Naive B cell (primary cell): Measurements from ENCODE around the gene CBX8. TPM values are rescaled to one million over a fixed set of nuclear protein-coding genes. Genes with fewer than 3 reads are reported as not detected.

ENCODE experiments used
- ATAC-seq, 2 donors: fragments of 150-1000 bp; cut with Tn5 transposase; 2 replicates each; pipeline ENCODE4 v1.10.0; 2021; ENCODE audit warnings: low read depth in 2 of 2, mild to moderate bottlenecking in 2 of 2, moderate library complexity in 2 of 2
- DNase-seq: peaks from one replicate; pipeline ENCODE4 v3.0.0; 2022
- H3K27ac Mint-ChIP-seq, 6 donors: one replicate each; pipeline ENCODE4 v1.8.0; 2020 to 2022; ENCODE audit warnings: mild to moderate bottlenecking in 6 of 6, mixed read lengths in 6 of 6, moderate library complexity in 5 of 6, inconsistent platforms in 2 of 6
- H3K27me3 Mint-ChIP-seq, 3 donors: one replicate each; pipeline ENCODE4 v1.8.0; 2021 to 2022; ENCODE audit warnings: mixed read lengths in 3 of 3, mild to moderate bottlenecking in 1 of 3
- H3K36me3 Mint-ChIP-seq, 2 donors: one replicate each; pipeline ENCODE4 v1.8.0; 2020 to 2022; ENCODE audit warnings: mixed read lengths in 2 of 2, inconsistent platforms in 1 of 2, mild to moderate bottlenecking in 1 of 2
- H3K4me1 Mint-ChIP-seq, 3 donors: one replicate each; pipeline ENCODE4 v1.8.0; 2020 to 2022; ENCODE audit warnings: mixed read lengths in 3 of 3, inconsistent platforms in 1 of 3, mild to moderate bottlenecking in 1 of 3, moderate library complexity in 1 of 3
- H3K4me3 Mint-ChIP-seq, 8 donors: one replicate each; pipeline ENCODE4 v1.8.0; 2020 to 2022; ENCODE audit warnings: mild to moderate bottlenecking in 8 of 8, mixed read lengths in 8 of 8, moderate library complexity in 8 of 8, inconsistent platforms in 2 of 8
- H3K9me3 Mint-ChIP-seq, 7 donors: one replicate each; pipeline ENCODE4 v1.8.0; 2020 to 2022; ENCODE audit warnings: mixed read lengths in 7 of 7, mild to moderate bottlenecking in 5 of 7, inconsistent platforms in 2 of 7, moderate library complexity in 1 of 7
- polyA plus RNA-seq, 6 donors: library from polyadenylated mRNA; unstranded; fragments of 300-500 nt; fragmentation: Illumina TruSeq; gene quantifications; one replicate each; pipeline ENCODE4 v1.2.3, GENCODE V29; 2021; ENCODE audit warnings: low read depth in 6 of 6

Gene CBX8
- polyA plus RNA-seq, 6 donors from 2014 or later, result 0.16 to 1.3 (median 0.58) TPM; not detected in 1

DNA sequence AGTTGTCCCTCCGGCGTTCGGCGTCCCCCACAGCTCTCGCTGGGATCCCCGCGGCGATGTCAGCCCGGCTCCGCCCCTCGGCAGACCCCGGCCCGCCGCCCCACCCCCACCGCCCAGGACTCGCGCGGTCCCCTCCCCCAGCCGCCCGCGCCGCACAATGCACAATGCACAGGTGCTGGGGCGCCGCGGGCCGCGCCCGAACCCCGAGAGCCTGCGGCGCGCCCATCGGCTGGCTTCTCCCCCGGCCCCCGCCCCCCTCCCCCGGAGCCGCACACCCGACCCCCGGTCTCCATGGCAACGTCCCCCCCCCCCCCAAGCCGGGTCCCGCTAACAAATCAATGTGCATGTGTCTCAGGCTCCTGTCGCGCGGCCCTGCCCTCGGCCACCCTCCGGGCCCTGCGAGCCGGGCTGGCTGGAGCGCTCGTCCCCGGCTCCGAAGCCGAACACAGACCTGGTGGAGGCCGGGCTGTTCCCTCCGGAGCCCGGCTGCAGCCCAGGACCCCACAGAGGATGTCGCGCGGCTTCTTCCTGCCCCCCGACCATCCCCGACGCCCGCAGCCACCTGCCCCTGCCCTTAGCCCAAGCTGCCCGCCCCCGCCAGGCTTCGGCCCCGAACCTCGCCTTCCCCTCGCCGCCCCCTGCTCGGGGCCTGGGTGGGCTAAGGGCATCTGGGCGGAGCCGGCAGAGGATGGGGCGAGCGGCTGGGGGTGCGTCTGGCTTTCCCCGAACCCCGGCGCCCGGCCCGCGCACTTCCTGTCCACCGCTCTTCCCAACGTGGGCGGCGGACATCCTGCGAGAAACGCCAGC lies 818 bp upstream of the CBX8 start:
- no peak for DNase-seq
- Mint-ChIP-seq H3K4me3 (peak overlapping the region in 4 of 8 donors; percentile 35 to 96 (median 88)), H3K27ac (peak overlapping the region in 1 of 6 donors; percentile 91), H3K4me1 (peaks cover 28 to 33% (median 28%) of the 10 kb centered on the region in 3 donors), H3K27me3 (peaks cover 28 to 36% (median 30%) of the 10 kb centered on the region in 3 donors), H3K9me3 (peaks cover 4 to 10% (median 5%) of the 10 kb centered on the region in 7 donors), H3K36me3 (peaks cover 0 to 14% of the 10 kb centered on the region in 2 donors)
- ATAC-seq, result peak; percentile 20 to 31

DNA sequence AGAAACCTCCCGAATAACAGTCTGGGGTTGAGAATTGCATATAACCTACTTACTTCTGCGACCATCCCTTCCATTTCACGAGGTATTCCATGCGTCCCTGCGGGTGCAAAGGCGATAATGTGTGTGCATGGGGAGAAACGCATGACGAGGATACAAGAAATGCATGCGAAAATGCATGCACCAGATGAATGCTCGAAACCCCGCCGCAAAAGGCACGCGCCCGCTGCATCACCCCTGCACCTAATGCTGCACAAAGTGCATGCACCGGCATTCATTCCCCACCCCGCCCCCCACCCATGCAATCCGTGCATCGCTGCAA lies 474 bp downstream of the CBX8 start:
- H3K4me1 Mint-ChIP-seq, result peaks cover 29 to 34% (median 31%) of the 10 kb centered on the region in 3 donors
- H3K36me3 Mint-ChIP-seq, result peaks cover 0 to 14% of the 10 kb centered on the region in 2 donors
- no peak for ATAC-seq
- H3K27me3 Mint-ChIP-seq, result peaks cover 33 to 38% (median 36%) of the 10 kb centered on the region in 3 donors
- no peak for DNase-seq
- peak overlapping the region in 4 of 6 donors; percentile 82 to 91 (median 86) for H3K27ac Mint-ChIP-seq
- peaks cover 4 to 10% (median 5%) of the 10 kb centered on the region in 7 donors for H3K9me3 Mint-ChIP-seq
- peak overlapping the region; percentile 85 to 96 (median 92) for H3K4me3 Mint-ChIP-seq

DNA sequence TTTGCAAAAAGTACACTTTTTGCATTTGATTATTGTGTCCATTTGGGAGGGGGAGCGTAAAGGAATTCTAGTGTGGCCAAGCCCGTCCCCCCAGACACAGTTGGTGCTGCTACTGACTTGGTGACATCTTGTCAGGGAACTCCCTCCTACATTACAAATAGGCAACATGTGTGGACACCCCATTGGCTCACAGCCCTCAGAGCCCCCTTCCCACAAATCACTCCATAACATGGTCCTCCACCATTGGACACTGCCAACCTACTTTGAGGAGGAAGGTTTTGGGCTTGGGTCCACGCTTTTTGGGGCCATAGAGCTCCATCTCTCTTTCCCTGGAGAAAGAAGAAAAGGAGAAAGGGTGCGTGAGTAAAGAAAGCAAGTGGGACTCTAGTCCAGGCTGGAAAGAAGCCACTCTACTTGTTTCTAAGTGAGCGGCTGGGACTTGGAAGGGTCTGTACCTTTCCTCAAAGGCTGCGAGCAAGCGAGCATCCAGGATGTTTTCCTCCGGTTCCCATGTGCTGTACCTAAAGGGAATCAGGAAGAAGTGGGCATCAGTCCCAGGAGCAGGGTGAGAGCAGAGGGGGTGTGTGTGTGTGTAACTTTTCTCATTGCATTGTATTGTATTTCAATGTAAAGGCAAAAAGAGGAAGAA lies 958 bp downstream of the CBX8 start:
- H3K27me3 Mint-ChIP-seq, result peaks cover 33 to 41% (median 36%) of the 10 kb centered on the region in 3 donors
- DNase-seq, result no peak
- H3K4me3 Mint-ChIP-seq, result peak overlapping the region; percentile 85 to 96 (median 92)
- peaks cover 0 to 14% of the 10 kb centered on the region in 2 donors for H3K36me3 Mint-ChIP-seq
- ATAC-seq, result no peak
- peak overlapping the region in 4 of 6 donors; percentile 66 to 88 (median 83) for H3K27ac Mint-ChIP-seq
- H3K4me1 Mint-ChIP-seq, result peaks cover 31 to 34% (median 32%) of the 10 kb centered on the region in 3 donors
- H3K9me3 Mint-ChIP-seq, result peaks cover 4 to 10% (median 5%) of the 10 kb centered on the region in 7 donors

DNA sequence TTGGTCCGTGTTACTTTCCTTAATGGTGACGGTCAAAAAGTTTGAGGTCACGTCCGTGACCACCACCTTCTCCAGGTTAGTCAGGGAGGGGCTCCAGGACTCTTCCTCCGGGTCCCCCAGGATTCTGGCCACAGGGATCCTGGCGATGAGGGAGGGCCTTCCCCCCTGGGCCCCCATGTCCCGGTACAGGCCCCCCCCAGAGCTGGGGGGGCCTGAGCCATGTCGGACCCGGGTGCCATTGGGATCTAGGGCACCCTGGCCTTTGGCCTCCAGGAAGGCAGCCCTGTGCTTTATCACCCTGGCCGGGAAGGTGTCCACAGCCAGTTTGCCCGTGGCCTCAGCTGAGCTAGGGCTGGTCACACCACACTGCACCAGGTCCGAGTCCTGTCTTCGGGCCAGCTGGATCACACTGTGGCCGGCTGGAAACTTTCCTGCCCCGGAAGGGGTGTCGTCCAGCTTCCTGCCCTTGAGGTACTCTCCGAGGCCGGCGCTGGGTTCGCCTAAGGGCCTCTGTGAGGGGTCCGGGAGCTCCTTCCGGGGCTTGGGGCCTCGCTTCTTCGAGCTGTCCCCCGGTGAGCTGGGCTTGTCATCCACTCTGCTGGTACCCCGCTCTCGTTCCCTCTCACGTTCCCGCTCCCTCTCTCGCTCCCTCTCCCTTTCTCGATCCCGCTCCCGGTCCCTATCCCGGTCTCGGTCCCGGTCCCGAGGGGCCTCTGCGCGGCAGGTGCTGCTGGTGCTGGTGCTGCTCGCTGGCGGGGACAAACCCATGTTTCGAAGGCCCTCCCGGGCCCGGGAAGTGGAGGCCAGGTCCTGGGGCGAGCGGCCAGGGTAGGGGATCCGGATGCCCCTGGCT lies 2.0 kb downstream of the CBX8 start:
- DNase-seq (no peak), ATAC-seq (no peak)
- Mint-ChIP-seq H3K27me3 (peaks cover 24 to 43% (median 30%) of the 10 kb centered on the region in 3 donors), H3K36me3 (peaks cover 0 to 6% of the 10 kb centered on the region in 2 donors), H3K4me3 (no peak overlapping the region), H3K9me3 (peaks cover 1 to 5% (median 4%) of the 10 kb centered on the region in 7 donors), H3K4me1 (peaks cover 23 to 26% (median 26%) of the 10 kb centered on the region in 3 donors), H3K27ac (no peak overlapping the region)

DNA sequence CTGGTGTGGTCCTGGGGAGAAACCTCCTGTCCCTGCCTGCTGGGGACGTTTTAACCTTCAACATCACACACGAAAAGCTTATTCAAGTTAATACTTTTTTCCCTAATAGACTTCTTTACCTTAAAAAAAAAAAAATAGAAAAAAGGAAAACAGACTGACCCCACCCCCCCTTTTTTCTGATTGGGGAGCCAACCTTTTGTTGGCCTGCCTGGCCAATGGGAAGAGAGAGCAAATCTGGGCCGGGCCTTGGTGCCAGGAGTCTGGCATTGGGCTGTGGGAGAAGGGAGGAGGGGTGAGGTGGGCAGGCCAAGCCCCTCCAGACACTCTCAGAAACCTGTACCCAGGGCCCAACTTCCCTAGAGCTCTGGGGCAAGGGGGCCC lies 3.0 kb downstream of the CBX8 start:
- Mint-ChIP-seq H3K4me3 (peak overlapping the region in 1 of 8 donors; percentile 64), H3K27me3 (peaks cover 20 to 42% (median 28%) of the 10 kb centered on the region in 3 donors), H3K9me3 (no peaks in the 10 kb centered on the region), H3K4me1 (peaks cover 19 to 25% (median 22%) of the 10 kb centered on the region in 3 donors), H3K36me3 (no peaks in the 10 kb centered on the region), H3K27ac (peak overlapping the region in 1 of 6 donors; percentile 72)
- no peak for ATAC-seq
- DNase-seq, result no peak

DNA sequence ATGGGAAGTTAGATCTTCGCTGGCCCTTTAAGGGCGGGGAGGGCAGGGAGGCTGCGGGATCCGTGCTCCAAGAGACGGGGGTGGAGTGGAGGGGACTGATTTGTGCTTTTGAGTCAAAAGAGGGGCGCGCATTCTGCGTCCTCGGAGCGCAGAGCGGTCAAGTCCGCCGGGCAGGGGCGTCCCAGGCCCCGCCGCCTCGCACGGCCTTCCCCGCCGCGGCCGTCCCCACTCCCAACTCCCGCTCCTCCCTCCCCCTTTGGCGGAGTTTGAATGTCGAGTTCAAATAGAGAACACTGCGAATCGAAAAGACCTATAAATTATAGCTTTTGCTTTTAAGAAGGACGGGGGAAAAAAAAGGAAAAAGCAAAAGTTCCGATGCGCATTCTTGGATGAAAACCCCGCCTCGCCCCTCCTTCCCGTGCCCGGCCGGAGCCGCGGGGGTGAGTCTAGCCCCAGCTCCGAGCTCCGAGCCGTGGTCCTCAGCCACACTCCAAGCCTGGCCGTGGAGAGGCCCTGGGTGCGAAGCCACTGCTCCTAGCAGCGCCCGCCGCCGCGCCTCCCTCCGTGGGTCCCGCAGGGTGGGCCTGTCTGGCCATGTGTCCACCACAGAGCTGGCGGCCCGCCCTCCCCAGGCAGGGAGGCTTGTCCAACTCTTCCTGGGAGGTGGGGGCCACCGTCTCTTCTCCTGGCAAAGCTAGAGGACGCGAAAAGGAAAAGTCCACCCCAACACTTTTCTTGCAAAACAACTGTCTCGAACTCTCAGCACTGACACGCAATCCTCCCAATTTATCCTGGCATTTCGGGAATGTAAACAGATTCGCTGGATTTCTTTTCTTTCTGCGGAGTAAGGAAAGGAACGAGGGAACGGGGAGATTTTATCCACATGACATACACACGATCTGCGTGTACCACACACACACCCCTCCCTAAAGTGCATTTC lies 3.6 kb downstream of the CBX8 start:
- no peak for ATAC-seq
- Mint-ChIP-seq H3K36me3 (no peaks in the 10 kb centered on the region), H3K27ac (peak overlapping the region in 2 of 6 donors; percentile 24 to 72), H3K9me3 (no peaks in the 10 kb centered on the region), H3K27me3 (peaks cover 21 to 44% (median 30%) of the 10 kb centered on the region in 3 donors), H3K4me3 (peak overlapping the region in 2 of 8 donors; percentile 0 to 64), H3K4me1 (peaks cover 14 to 21% (median 19%) of the 10 kb centered on the region in 3 donors)
- no peak for DNase-seq

DNA sequence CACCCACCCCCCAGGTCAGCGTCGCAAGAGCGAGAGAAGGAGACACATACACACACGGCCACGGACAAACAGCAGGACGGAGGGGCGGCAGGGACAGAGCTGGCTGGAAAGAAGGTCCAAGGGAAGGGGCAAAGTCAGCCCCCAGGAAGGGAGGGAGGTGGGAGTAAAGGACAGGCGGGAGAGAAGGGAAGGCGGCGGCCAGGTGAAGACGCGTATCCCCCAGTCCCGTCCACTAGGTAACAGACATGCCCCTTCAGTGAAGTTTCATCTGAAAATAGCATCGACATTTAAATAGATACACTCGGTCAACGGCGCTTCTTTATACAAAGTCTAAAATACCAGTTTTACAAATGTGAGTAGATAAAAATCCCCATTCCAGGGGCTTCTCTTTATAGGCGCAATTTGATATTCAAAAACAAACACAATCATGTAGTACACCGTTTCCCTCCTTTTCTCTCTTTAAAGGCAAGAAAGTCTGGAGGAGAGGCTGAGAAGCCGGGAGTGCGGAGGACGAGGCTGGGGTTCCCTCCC lies 4.5 kb downstream of the CBX8 start:
- Mint-ChIP-seq H3K27me3 (peaks cover 28 to 51% (median 38%) of the 10 kb centered on the region in 3 donors), H3K27ac (peak overlapping the region in 3 of 6 donors; percentile 59 to 89 (median 88)), H3K4me1 (peaks cover 14 to 21% (median 19%) of the 10 kb centered on the region in 3 donors), H3K4me3 (peak overlapping the region in 3 of 8 donors; percentile 16 to 59 (median 31)), H3K9me3 (no peaks in the 10 kb centered on the region), H3K36me3 (no peaks in the 10 kb centered on the region)
- DNase-seq (no peak), ATAC-seq (no peak)

DNA sequence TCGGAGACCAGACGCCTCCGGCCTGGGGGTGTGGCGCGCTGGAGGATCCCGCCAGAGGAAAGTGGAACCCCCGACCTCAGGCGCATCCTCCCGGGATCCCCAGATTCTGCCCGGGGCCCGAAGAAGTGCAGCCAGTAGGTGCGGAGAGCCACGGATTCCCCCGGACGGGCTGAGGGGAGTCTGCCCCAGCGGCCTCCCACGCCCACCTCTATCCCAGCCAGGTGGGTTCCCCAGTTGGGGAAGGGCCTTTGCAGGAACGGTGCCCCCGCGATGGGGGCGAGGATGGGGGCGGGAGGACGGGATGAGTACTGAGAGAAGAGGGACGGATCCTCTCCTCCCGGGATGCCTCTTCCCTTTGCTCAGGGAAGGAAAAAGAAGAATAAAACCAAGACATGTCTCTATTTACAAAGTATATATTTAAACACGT lies 5.1 kb downstream of the CBX8 start:
- H3K36me3 Mint-ChIP-seq, result no peaks in the 10 kb centered on the region
- ATAC-seq (no peak), DNase-seq (no peak)
- peak overlapping the region in 2 of 8 donors; percentile 9 to 12 for H3K4me3 Mint-ChIP-seq
- peaks cover 13 to 21% (median 14%) of the 10 kb centered on the region in 3 donors for H3K4me1 Mint-ChIP-seq
- H3K27ac Mint-ChIP-seq, result peak overlapping the region in 1 of 6 donors; percentile 81
- no peaks in the 10 kb centered on the region for H3K9me3 Mint-ChIP-seq
- peaks cover 34 to 53% (median 43%) of the 10 kb centered on the region in 3 donors for H3K27me3 Mint-ChIP-seq

DNA sequence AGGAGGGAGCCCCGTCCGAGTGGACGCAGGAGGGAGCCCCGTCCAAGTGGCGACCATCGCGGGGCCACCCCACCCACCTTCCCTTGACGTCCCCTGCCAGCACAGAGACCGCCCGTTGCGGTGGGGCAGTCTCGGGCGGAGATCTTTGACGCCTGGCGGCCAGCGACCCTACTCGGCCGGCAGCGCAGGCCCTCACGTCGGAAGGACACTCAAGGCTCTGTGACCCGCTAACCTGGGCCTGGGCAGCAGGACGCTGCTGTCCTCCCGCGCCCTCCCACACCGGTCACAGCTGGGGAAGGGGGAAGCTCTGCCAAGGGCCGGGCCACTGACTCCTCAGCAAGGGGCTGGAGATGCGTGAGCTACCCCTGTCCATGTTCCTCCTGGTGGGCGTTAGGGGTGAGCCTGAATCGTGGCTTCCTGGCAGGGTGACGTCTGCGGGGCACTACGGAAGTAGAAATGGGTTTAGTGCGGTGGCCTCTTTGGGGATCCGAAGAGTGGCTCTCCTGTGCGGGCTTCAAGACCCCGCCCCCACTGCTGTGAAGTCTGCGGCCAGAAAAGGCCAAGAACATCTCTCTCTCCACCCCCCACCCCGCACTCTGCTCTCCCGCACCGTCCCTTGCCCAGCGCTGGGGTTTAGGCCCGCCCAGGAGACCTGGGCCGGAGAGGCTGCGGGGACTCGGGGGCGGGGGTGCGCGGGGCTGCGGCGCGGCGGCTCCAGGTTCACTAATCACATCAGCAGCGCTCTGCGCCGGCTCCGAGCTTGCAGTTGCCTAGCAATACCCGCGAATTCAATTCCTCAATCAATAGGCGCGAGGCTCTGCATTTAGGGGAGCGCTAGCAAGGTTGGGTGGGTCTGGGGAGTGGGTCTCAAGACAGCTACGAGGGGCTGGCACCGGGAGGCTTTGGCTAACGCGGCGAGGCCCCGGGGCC lies 5.8 kb downstream of the CBX8 start:
- no peaks in the 10 kb centered on the region for H3K36me3 Mint-ChIP-seq
- no peaks in the 10 kb centered on the region for H3K9me3 Mint-ChIP-seq
- H3K4me1 Mint-ChIP-seq, result peaks cover 8 to 17% (median 9%) of the 10 kb centered on the region in 3 donors
- peak in 1 of 2 donors; percentile 27 for ATAC-seq
- peak overlapping the region in 1 of 6 donors; percentile 56 for H3K27ac Mint-ChIP-seq
- no peak for DNase-seq
- H3K4me3 Mint-ChIP-seq, result peak overlapping the region in 6 of 8 donors; percentile 6 to 61 (median 42)
- H3K27me3 Mint-ChIP-seq, result peaks cover 41 to 60% (median 41%) of the 10 kb centered on the region in 3 donors

DNA sequence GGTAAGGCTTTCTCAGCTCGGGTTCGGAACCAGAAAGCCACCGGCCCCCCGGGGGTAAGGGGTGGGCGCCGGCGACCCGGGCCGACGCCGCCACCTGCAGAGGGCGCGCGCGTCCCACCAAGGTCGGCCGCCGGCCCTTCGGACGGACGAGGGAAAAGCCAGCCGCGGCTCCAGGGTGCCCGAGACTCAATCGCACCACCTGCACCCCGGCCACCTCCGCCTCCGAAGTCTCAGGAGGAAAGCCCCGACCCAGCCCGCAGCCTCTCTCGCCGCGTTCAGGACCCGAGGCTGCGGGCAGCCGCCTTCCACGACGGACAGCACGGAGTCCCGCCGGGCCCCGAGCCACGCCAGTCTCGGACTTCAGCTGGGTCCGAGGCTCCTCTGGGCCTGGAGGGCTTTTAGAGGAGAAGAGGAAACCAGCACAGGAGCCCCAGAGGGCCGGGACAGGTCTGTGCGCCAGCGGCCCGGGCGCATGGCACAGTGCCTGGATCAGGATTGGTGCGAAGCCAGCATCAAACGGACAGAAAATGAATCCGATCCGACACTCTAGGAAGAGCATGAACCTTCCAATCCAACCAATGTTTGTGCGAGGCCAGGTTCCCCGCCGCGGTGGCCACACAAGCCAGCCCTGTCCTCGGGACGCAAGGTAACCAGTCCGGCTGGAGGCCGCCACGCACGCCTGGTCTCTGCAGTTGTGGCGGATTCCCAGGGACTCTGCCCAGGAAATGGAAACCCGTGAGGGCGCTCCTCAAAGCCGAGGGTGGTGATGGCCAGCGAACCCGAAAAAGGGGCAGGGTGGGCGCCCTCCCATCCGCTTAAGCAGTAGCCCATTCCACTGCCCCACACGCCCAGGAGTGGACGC lies 6.7 kb downstream of the CBX8 start:
- no peak for DNase-seq
- H3K4me3 Mint-ChIP-seq, result peak overlapping the region in 2 of 8 donors; percentile 6 to 33

More for the DNA sequence above, 6.7 kb downstream of the CBX8 start:
- ATAC-seq, result peak; percentile 21 to 25
- Mint-ChIP-seq H3K27ac (peak overlapping the region in 2 of 6 donors; percentile 41 to 73), H3K27me3 (peaks cover 40 to 65% (median 49%) of the 10 kb centered on the region in 3 donors), H3K4me1 (peaks cover 3 to 12% (median 7%) of the 10 kb centered on the region in 3 donors), H3K36me3 (no peaks in the 10 kb centered on the region), H3K9me3 (no peaks in the 10 kb centered on the region)
